ENCODE results near the gene B3GNT9. TPM values are rescaled to one million over a fixed set of nuclear protein-coding genes. Genes with fewer than 3 reads are reported as not detected.

Gene B3GNT9
- total RNA-seq, 1 donor from 2014 or later: 44.1 TPM

- no peak for DNase-seq (ENCODE audit: extremely low spot score, unreplicated experiment)
- H3K36me3 Mint-ChIP-seq (ENCODE audit: unreplicated experiment): no peaks in the 10 kb centered on the region
- H3K27ac Mint-ChIP-seq (ENCODE audit: unreplicated experiment): no peak overlapping the region
- TF ChIP-seq CTCF (IDR thresholded peaks at IDR 0.05): no peak
- H3K4me3 Mint-ChIP-seq (ENCODE audit: unreplicated experiment): no peak overlapping the region
- H3K27me3 Mint-ChIP-seq (ENCODE audit: unreplicated experiment): peaks cover 22% of the 10 kb centered on the region
- H3K4me1 Mint-ChIP-seq (ENCODE audit: unreplicated experiment): peaks cover 39% of the 10 kb centered on the region
- no peaks in the 10 kb centered on the region for H3K9me3 Mint-ChIP-seq (ENCODE audit: unreplicated experiment)
These were observed 16.8 kb upstream of the B3GNT9 start for GRCh38 chr16:67167588-67167987.

- H3K36me3 Mint-ChIP-seq (ENCODE audit: unreplicated experiment): no peaks in the 10 kb centered on the region
- peaks cover 26% of the 10 kb centered on the region for H3K27me3 Mint-ChIP-seq (ENCODE audit: unreplicated experiment)
- no peak for DNase-seq (ENCODE audit: extremely low spot score, unreplicated experiment)
- no peak overlapping the region for H3K4me3 Mint-ChIP-seq (ENCODE audit: unreplicated experiment)
- no peaks in the 10 kb centered on the region for H3K9me3 Mint-ChIP-seq (ENCODE audit: unreplicated experiment)
- peaks cover 43% of the 10 kb centered on the region for H3K4me1 Mint-ChIP-seq (ENCODE audit: unreplicated experiment)
- no peak overlapping the region for H3K27ac Mint-ChIP-seq (ENCODE audit: unreplicated experiment)
- TF ChIP-seq CTCF (IDR thresholded peaks at IDR 0.05): no peak
These were observed 15.9 kb upstream of the B3GNT9 start for GRCh38 chr16:67166598-67167168.

GRCh38 chr16:67166110-67166547 is 15.3 kb upstream of the B3GNT9 start:
- no peak for DNase-seq (ENCODE audit: extremely low spot score, unreplicated experiment)
- TF ChIP-seq CTCF (IDR thresholded peaks at IDR 0.05): no peak
- H3K27ac Mint-ChIP-seq (ENCODE audit: unreplicated experiment): no peak overlapping the region
- no peaks in the 10 kb centered on the region for H3K9me3 Mint-ChIP-seq (ENCODE audit: unreplicated experiment)
- peaks cover 41% of the 10 kb centered on the region for H3K4me1 Mint-ChIP-seq (ENCODE audit: unreplicated experiment)
- peaks cover 26% of the 10 kb centered on the region for H3K27me3 Mint-ChIP-seq (ENCODE audit: unreplicated experiment)
- H3K36me3 Mint-ChIP-seq (ENCODE audit: unreplicated experiment): no peaks in the 10 kb centered on the region
- H3K4me3 Mint-ChIP-seq (ENCODE audit: unreplicated experiment): no peak overlapping the region

GRCh38 chr16:67165121-67166078 is 14.6 kb upstream of the B3GNT9 start:
- Mint-ChIP-seq H3K36me3 (ENCODE audit: unreplicated experiment) (no peaks in the 10 kb centered on the region), H3K27ac (ENCODE audit: unreplicated experiment) (no peak overlapping the region), H3K27me3 (ENCODE audit: unreplicated experiment) (peaks cover 29% of the 10 kb centered on the region), H3K4me3 (ENCODE audit: unreplicated experiment) (peak overlapping the region; percentile 40), H3K9me3 (ENCODE audit: unreplicated experiment) (no peaks in the 10 kb centered on the region), H3K4me1 (ENCODE audit: unreplicated experiment) (peaks cover 39% of the 10 kb centered on the region)
- no peak for DNase-seq (ENCODE audit: extremely low spot score, unreplicated experiment)
- no peak for TF ChIP-seq CTCF (IDR thresholded peaks at IDR 0.05)

GRCh38 chr16:67164599-67165061 is 13.8 kb upstream of the B3GNT9 start, which contains the start of gene HSF4:
Gene HSF4 (plus strand): TSS chr16:67164745. CDS start chr16:67164812, 67 bp downstream.
- Mint-ChIP-seq H3K4me3 (ENCODE audit: unreplicated experiment) (peak within 1 kb of the TSS; percentile 52), H3K36me3 (ENCODE audit: unreplicated experiment) (no peaks in the 10 kb centered on the region)

More at GRCh38 chr16:67164599-67165061, 13.8 kb upstream of the B3GNT9 start, which contains the start of gene HSF4:
- TF ChIP-seq CTCF (IDR thresholded peaks at IDR 0.05): no peak
- peaks cover 33% of the 10 kb centered on the region for H3K4me1 Mint-ChIP-seq (ENCODE audit: unreplicated experiment)
- H3K9me3 Mint-ChIP-seq (ENCODE audit: unreplicated experiment): no peaks in the 10 kb centered on the region
- peaks cover 29% of the 10 kb centered on the region for H3K27me3 Mint-ChIP-seq (ENCODE audit: unreplicated experiment)
- no peak within 1 kb of the TSS for H3K27ac Mint-ChIP-seq (ENCODE audit: unreplicated experiment)
- DNase-seq (ENCODE audit: extremely low spot score, unreplicated experiment): no peak
